ENCODE measurements around the gene DAND5. TPM values are rescaled to one million over a fixed set of nuclear protein-coding genes. Genes with fewer than 3 reads are reported as not detected.

The DAND5 gene
- total and polyA plus RNA-seq, 2 of the 13 experiments (the other 11 are each of a cell fraction or from before 2014, with no cell fraction given), result 0.04 TPM; not detected in 1

GRCh38 chr19:13005861-13006370, 36.5 kb downstream of the DAND5 start (continued):
- TF ChIP-seq KIAA2018 (CRISPR knock-in tag; IDR thresholded peaks at IDR 0.05; ENCODE audit: borderline replicate concordance) (no peak), ZC3H13 (CRISPR knock-in tag; IDR thresholded peaks at IDR 0.05) (no peak), NR0B2 (CRISPR knock-in tag; IDR thresholded peaks at IDR 0.05) (no peak), PBX3 (CRISPR knock-in tag; IDR thresholded peaks at IDR 0.05; ENCODE audit: borderline replicate concordance) (no peak)

Measured in HepG2 (cell line).